ENCODE data around the gene TMCC1.

The TMCC1 gene

GRCh38 chr3:129605922-129606635, 287.4 kb downstream of the TMCC1 start:
- Histone ChIP-seq H3K27ac (replicated peaks) (no peak overlapping the region), H3K27me3 (ENCODE audit: insufficient read depth, poor library complexity, severe bottlenecking) (peaks cover 2% of the 10 kb centered on the region), H3K4me3 (replicated peaks; ENCODE audit: insufficient read depth, low read length) (peak overlapping the region; percentile 7)
- DNase-seq (ENCODE audit: low read depth in 1 of 2, low spot score in 1 of 2), result peak in 1 of 2 experiments; percentile 7
- TF ChIP-seq REST (IDR thresholded peaks at IDR 0.05; ENCODE audit: insufficient replicate concordance, low read depth) (no peak), POLR2AphosphoS5 (IDR thresholded peaks at IDR 0.05; ENCODE audit: low read depth) (0 out of 2 replicates have a peak, but pooled peaks have one; percentile 12)

- peak overlapping the region; percentile 7 for H3K4me3 ChIP-seq (replicated peaks; ENCODE audit: insufficient read depth, low read length)
- DNase-seq (ENCODE audit: low read depth in 1 of 2, low spot score in 1 of 2), result peak in 1 of 2 experiments; percentile 41
- TF ChIP-seq CTCF (IDR thresholded peaks at IDR 0.05; ENCODE audit: insufficient read depth, low read length) (no peak), GABPA (IDR thresholded peaks at IDR 0.05; ENCODE audit: low read depth) (no peak), POLR2AphosphoS5 (IDR thresholded peaks at IDR 0.05; ENCODE audit: low read depth) (no peak), SPI1 (IDR thresholded peaks at IDR 0.05; ENCODE audit: borderline replicate concordance, low read depth) (no peak), REST (IDR thresholded peaks at IDR 0.05; ENCODE audit: insufficient replicate concordance, low read depth) (no peak)
- H3K27ac ChIP-seq (replicated peaks), result no peak overlapping the region
- peaks cover 2% of the 10 kb centered on the region for H3K27me3 ChIP-seq (ENCODE audit: insufficient read depth, poor library complexity, severe bottlenecking)
Observed at GRCh38 chr3:129605203-129605921, 288.1 kb downstream of the TMCC1 start.

- no peak overlapping the region; the same call in 1 of the 2 replicates for H3K4me3 ChIP-seq (replicated peaks; ENCODE audit: insufficient read depth, low read length)
- no peak overlapping the region for H3K27ac ChIP-seq (replicated peaks)
- TF ChIP-seq GABPA (IDR thresholded peaks at IDR 0.05; ENCODE audit: low read depth), result no peak
- TF ChIP-seq SPI1 (IDR thresholded peaks at IDR 0.05; ENCODE audit: borderline replicate concordance, low read depth), result no peak
- no peak for TF ChIP-seq POLR2AphosphoS5 (IDR thresholded peaks at IDR 0.05; ENCODE audit: low read depth)
- no peak for TF ChIP-seq CTCF (IDR thresholded peaks at IDR 0.05; ENCODE audit: insufficient read depth, low read length)
- TF ChIP-seq REST (IDR thresholded peaks at IDR 0.05; ENCODE audit: insufficient replicate concordance, low read depth), result no peak
- no peak for DNase-seq (ENCODE audit: low read depth in 1 of 2, low spot score in 1 of 2)
- peaks cover 2% of the 10 kb centered on the region for H3K27me3 ChIP-seq (ENCODE audit: insufficient read depth, poor library complexity, severe bottlenecking)
Observed at GRCh38 chr3:129604767-129605166, 288.7 kb downstream of the TMCC1 start.
